Breast epithelium (tissue), 3 donors: ENCODE data around the gene TLE7.

ENCODE experiments used
- CTCF ChIP-seq, 3 donors: fragments of 450-650 bp; IDR thresholded peaks; one replicate each; pipeline ENCODE4 v1.5.1; 2016 to 2017; ENCODE audit warnings: antibody characterized with exemption in 3 of 3, mild to moderate bottlenecking in 3 of 3, moderate library complexity in 3 of 3
- POLR2A ChIP-seq: fragments of 450-650 bp; IDR thresholded peaks from one replicate; pipeline ENCODE4 v1.6.1; 2016; ENCODE audit warnings: antibody characterized with exemption, mild to moderate bottlenecking, moderate library complexity
- POLR2AphosphoS5 ChIP-seq, 3 donors: sonication (generic); formaldehyde crosslinking; IDR thresholded peaks; one replicate each; pipeline ENCODE4 v1.6.1; 2017; ENCODE audit warnings: antibody characterized with exemption in 3 of 3

DNA sequence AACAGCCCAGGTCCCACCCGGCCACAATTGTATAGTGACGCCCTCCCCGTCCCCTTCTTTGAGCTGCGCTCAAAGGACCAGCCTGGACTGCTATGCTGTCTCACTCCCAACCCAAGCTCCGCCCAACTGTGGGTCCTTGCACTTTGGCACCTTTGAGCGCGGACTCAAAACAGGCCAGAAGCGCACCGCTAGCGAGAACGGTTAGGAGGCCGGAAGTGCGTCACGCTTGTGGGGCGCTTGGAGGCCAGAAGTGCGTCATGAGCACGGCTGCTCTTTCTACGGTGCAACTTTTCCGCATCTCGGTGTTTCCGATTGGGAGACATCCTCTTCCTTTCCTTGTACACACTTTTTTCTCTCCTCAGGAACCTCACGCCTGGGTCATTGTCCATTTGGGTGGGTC, 47.3 kb upstream of the TLE7 start, which contains the start of gene ZNF19:
- TF ChIP-seq CTCF (IDR thresholded peaks at IDR 0.05) (no peak), POLR2A (no peak), POLR2AphosphoS5 (IDR thresholded peaks at IDR 0.05) (no peak)
